OCI-LY7 (cell line): ENCODE data around the gene IL1RAPL2. TPM values are rescaled to one million over a fixed set of nuclear protein-coding genes. Genes with fewer than 3 reads are reported as not detected.
"Not testable (repeated sequence)": the region's sequence is repeated elsewhere in the genome, so short reads cannot be mapped to it uniquely, and the experiment has no call there.

Source experiments
- BruUV-seq: library from RNA; stranded (reverse); fragments of 400-500 nt; replicated peaks from 2 replicates; lab custom pipeline; 2021; lab: Mats Ljungman, UMichigan
- CTCF ChIA-PET: fragments of 300-600 bp; sonication (Branson Sonifier 250); formaldehyde crosslinking; loops from one replicate; lab custom pipeline; 2022; ENCODE audit warnings: antibody characterized with exemption; ENCODE audit not compliant: unreplicated experiment; lab: Charles Lee
- POLR2A ChIA-PET: fragments of 300-600 bp; sonication (Branson Sonifier 250); formaldehyde crosslinking; loops from one replicate; lab custom pipeline; 2022; ENCODE audit warnings: antibody characterized with exemption; lab: Charles Lee
- DNase-seq: peaks from one replicate; pipeline ENCODE4 v3.0.0-alpha.2; 2015; ENCODE audit warnings: low spot score
- H2AFZ ChIP-seq: fragments of 200-600 bp; sonication (generic), shearing (Covaris generic); 2 replicates; pipeline ENCODE4 v1.6.1; 2014; ENCODE audit warnings: mild to moderate bottlenecking, antibody characterized with exemption, low read length, moderate library complexity
- H3K27ac ChIP-seq: fragments of 200-600 bp; sonication (generic); 2 replicates; pipeline ENCODE4 v1.5.1; 2014; ENCODE audit warnings: mixed run types, low read depth, mild to moderate bottlenecking, moderate library complexity, low read length, inconsistent platforms; ENCODE audit not compliant: poor library complexity, severe bottlenecking
- H3K36me3 ChIP-seq: fragments of 200-600 bp; sonication (generic); 2 replicates; pipeline ENCODE4 v1.6.1; 2014; ENCODE audit warnings: mild to moderate bottlenecking, antibody characterized with exemption, low read length, moderate library complexity, mixed read lengths; ENCODE audit not compliant: insufficient read depth
- H3K4me1 ChIP-seq: fragments of 200-600 bp; sonication (generic); 2 replicates; pipeline ENCODE4 v1.5.1; 2014; ENCODE audit warnings: mild to moderate bottlenecking, low read length; ENCODE audit not compliant: insufficient read depth, poor library complexity, severe bottlenecking
- H3K4me2 ChIP-seq: fragments of 200-600 bp; sonication (generic); 2 replicates; pipeline ENCODE4 v1.6.1; 2014; ENCODE audit warnings: mild to moderate bottlenecking, low read length
- H3K4me3 ChIP-seq: fragments of 200-600 bp; sonication (generic); 2 replicates; pipeline ENCODE4 v1.5.1; 2014; ENCODE audit warnings: mild to moderate bottlenecking, low read depth, low read length; ENCODE audit not compliant: poor library complexity, severe bottlenecking
- H3K79me2 ChIP-seq: fragments of 200-600 bp; sonication (generic); 2 replicates; pipeline ENCODE4 v1.6.1; 2016; ENCODE audit warnings: low read depth, mild to moderate bottlenecking, low read length, moderate library complexity, mixed read lengths; ENCODE audit not compliant: insufficient read depth
- H3K9me2 ChIP-seq: fragments of 200-600 bp; sonication (generic); 2 replicates; pipeline ENCODE4 v1.6.1; 2016; ENCODE audit warnings: mild to moderate bottlenecking, low read length, mixed read lengths; ENCODE audit not compliant: insufficient read depth
- H3K9me3 ChIP-seq: fragments of 200-600 bp; sonication (generic); 2 replicates; pipeline ENCODE4 v1.6.1; 2014; ENCODE audit warnings: mild to moderate bottlenecking, mixed run types, low read length, mixed read lengths
- H4K20me1 ChIP-seq: fragments of 200-600 bp; sonication (generic); 2 replicates; pipeline ENCODE4 v1.6.1; 2014; ENCODE audit warnings: mild to moderate bottlenecking, antibody characterized with exemption, low read length, moderate library complexity, mixed read lengths; ENCODE audit not compliant: insufficient read depth
- EZH2phosphoT487 ChIP-seq: fragments of 200-600 bp; sonication (generic); IDR thresholded peaks from 2 replicates; pipeline ENCODE4 v1.6.1; 2018; ENCODE audit warnings: low read depth, borderline replicate concordance, mild to moderate bottlenecking, mixed run types, antibody characterized with exemption, low read length, moderate library complexity, mixed read lengths
- intact Hi-C: fragments of 100-400 bp; cut with micrococcal nuclease; formaldehyde crosslinking; loops from one replicate; pipeline ENCODE4 v1.10.0; 2022; ENCODE audit not compliant: unreplicated experiment
- small RNA-seq: library from RNA; depleted of rRNA; stranded (forward); fragments of <200 nt; gene quantifications from one replicate; pipeline ENCODE3, GENCODE V24; 2014
- total RNA-seq, 2 experiments: library from RNA; depleted of rRNA in 1 of 2; stranded (reverse); fragments of >200 nt in 1 of 2; shearing (Covaris generic) in 1 of 2; gene quantifications; 2 replicates each; pipeline ENCODE4 v1.2.3, GENCODE V29; 2014 to 2022
- TF ChIP-seq, protein P1 (sequence below): fragments of 200-600 bp; sonication (generic); conservative IDR thresholded peaks from 2 replicates; pipeline ENCODE4 v1.5.1; 2014; ENCODE audit warnings: mild to moderate bottlenecking, antibody characterized with exemption, low read length, moderate library complexity, mixed read lengths

The IL1RAPL2 gene
- total RNA-seq, 2 experiments from 2014 or later, result not detected

DNA sequence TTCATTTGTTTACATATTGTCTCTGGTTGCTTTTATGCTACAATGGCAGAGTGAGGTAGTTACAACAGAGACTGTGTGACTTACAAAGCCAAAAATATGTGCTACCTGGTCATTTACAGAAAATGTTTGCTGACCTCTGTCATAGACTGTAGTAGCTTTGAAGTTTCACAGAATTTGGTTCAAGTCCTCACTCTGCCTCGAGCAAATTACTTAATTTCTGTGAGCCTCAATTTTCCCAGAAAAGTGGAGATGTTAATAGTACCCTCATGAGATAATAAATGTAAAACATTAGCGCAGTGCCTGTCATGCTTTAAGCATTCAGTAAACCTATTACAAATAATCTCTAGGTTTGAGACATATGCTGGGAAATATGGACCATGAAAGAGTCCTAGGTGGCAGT lies 1237.9 kb downstream of the IL1RAPL2 start:
- intact Hi-C loops, result no loop called here
- CTCF ChIA-PET, result no interaction called here

DNA sequence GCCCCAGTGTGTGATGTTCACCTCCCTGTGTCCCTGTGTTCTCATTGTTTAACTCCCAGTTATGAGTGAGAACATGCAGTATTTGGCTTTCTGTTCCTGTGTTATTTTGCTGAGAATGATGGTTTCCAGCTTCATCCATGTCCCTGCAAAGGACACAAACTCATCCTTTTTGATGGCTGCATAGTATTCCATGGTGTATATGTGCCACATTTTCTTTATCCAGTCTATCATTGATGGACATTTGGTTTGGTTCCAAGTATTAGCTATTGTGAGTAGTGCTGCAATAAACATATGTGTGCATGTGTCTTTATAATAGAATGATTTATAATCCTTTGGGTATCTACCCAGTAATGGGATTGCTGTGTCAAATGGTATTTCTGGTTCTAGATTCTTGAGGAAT lies 1239.7 kb downstream of the IL1RAPL2 start:
- H3K4me1 ChIP-seq, H2AFZ ChIP-seq, H4K20me1 ChIP-seq, POLR2A ChIA-PET, H3K27ac ChIP-seq, intact Hi-C loops, H3K79me2 ChIP-seq, H3K4me2 ChIP-seq, H3K36me3 ChIP-seq, BruUV-seq, DNase-seq, H3K4me3 ChIP-seq, CTCF ChIA-PET, H3K9me2 ChIP-seq, H3K9me3 ChIP-seq: not testable (repeated sequence)

More for the DNA sequence above, 1237.9 kb downstream of the IL1RAPL2 start:
- no peaks in the 10 kb centered on the region for H3K9me3 ChIP-seq
- no peaks in the 10 kb centered on the region for H3K36me3 ChIP-seq
- no peak overlapping the region for H2AFZ ChIP-seq
- H3K79me2 ChIP-seq, result no peaks in the 10 kb centered on the region
- DNase-seq, result no peak
- TF ChIP-seq, protein P1, sequence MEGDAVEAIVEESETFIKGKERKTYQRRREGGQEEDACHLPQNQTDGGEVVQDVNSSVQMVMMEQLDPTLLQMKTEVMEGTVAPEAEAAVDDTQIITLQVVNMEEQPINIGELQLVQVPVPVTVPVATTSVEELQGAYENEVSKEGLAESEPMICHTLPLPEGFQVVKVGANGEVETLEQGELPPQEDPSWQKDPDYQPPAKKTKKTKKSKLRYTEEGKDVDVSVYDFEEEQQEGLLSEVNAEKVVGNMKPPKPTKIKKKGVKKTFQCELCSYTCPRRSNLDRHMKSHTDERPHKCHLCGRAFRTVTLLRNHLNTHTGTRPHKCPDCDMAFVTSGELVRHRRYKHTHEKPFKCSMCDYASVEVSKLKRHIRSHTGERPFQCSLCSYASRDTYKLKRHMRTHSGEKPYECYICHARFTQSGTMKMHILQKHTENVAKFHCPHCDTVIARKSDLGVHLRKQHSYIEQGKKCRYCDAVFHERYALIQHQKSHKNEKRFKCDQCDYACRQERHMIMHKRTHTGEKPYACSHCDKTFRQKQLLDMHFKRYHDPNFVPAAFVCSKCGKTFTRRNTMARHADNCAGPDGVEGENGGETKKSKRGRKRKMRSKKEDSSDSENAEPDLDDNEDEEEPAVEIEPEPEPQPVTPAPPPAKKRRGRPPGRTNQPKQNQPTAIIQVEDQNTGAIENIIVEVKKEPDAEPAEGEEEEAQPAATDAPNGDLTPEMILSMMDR, result no peak
- no peak for TF ChIP-seq EZH2phosphoT487
- no peaks in the 10 kb centered on the region for H3K9me2 ChIP-seq
- H3K4me2 ChIP-seq, result no peak overlapping the region
- no peak overlapping the region for H3K27ac ChIP-seq
- H3K4me1 ChIP-seq, result no peaks in the 10 kb centered on the region
- no peak overlapping the region for H3K4me3 ChIP-seq
- no peaks in the 10 kb centered on the region for H4K20me1 ChIP-seq
- BruUV-seq, result no TSS peak
- POLR2A ChIA-PET, result no interaction called here

DNA sequence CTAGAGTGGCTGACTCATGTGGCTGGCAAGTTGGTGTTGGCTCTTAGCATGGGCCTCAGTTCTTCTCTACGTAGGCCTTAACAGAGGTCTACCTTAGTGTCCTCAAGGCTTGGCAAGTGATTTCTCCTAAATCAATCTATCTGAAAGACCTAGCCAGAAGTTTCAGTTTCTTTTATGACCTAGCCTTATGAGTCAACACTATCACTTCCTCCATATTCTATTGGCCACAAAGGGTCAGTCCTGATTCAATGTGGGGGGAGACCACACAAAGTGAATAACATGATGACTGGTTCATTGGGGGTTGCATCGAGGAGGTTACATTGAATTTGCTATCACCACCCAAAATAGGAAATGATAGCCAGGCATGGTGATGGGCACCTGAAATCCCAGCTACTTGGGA lies 1250.5 kb downstream of the IL1RAPL2 start:
- H3K9me3 ChIP-seq, result no peaks in the 10 kb centered on the region
- no TSS peak for BruUV-seq
- intact Hi-C loops, result no loop called here
- H3K79me2 ChIP-seq, result no peaks in the 10 kb centered on the region
- ChIA-PET CTCF (no interaction called here), POLR2A (no interaction called here)
- no peak overlapping the region for H2AFZ ChIP-seq
- no peaks in the 10 kb centered on the region for H3K9me2 ChIP-seq
- no peak overlapping the region for H3K27ac ChIP-seq
- no peaks in the 10 kb centered on the region for H3K36me3 ChIP-seq
- H4K20me1 ChIP-seq, result no peaks in the 10 kb centered on the region
- DNase-seq, result no peak
- H3K4me3 ChIP-seq, result no peak overlapping the region
- no peaks in the 10 kb centered on the region for H3K4me1 ChIP-seq
- no peak overlapping the region for H3K4me2 ChIP-seq
- no peak for TF ChIP-seq EZH2phosphoT487

Small RNAs within 50 kb of the gene (small RNA-seq; reads per million reads assigned to genes)
- gene RNU6-207P, result not detected
